K562 (cell line): ENCODE measurements around the gene YARS1. TPM values are rescaled to one million over a fixed set of nuclear protein-coding genes. Genes with fewer than 3 reads are reported as not detected.

Experiments used
- ATAC-seq: fragments of 200-7000 bp; cut with Tn5 transposase; 3 replicates; pipeline ENCODE4 v1.9.1; 2020; ENCODE audit warnings: moderate library complexity
- BruUV-seq: library from RNA; stranded (reverse); fragments of 400-500 nt; replicated peaks from 2 replicates; lab custom pipeline; 2021; lab: Mats Ljungman, UMichigan
- CTCF ChIA-PET: fragments of 300-600 bp; formaldehyde crosslinking; extraction: SDS; loops from one replicate; lab custom pipeline; 2021; ENCODE audit warnings: low intra/inter-chr PET ratio; lab: Yijun Ruan, JAX
- POLR2A ChIA-PET: fragments of 300-600, 350-650 bp; sonication (Branson Sonifier 250); formaldehyde crosslinking; extraction: SDS; loops from one replicate; lab custom pipeline; 2021; ENCODE audit warnings: antibody characterized with exemption, inconsistent platforms; lab: Yijun Ruan, JAX
- DNase-seq, 4 experiments: peaks; one replicate each; pipeline versions ENCODE4 v3.0.0 to v3.0.0-alpha.2; 2011 to 2018; ENCODE audit warnings: low spot score in 3 of 4, mixed read lengths in 3 of 4; ENCODE audit errors: extremely low read depth in 1 of 4
- FAIRE-seq: peaks from 2 replicates; lab custom pipeline; 2011; peaks lifted over from hg19 to GRCh38; lab: Jason Lieb, UNC
- H2AFZ ChIP-seq: 2 replicates; pipeline ENCODE4 v1.6.0; 2011; ENCODE audit warnings: low read depth, low read length, control low read depth, inconsistent platforms
- H3K27ac ChIP-seq: fragments of 200-600 bp; 3 replicates; pipeline ENCODE4 v1.8.0; 2011; ENCODE audit warnings: low read depth, mild to moderate bottlenecking, control low read depth, inconsistent platforms, low read length, moderate library complexity, mixed read lengths; ENCODE audit errors: extremely low read depth
- H3K27me3 ChIP-seq, 2 experiments: fragments of 300-600 bp in 1 of 2; 2 replicates in 1 of 2; 3 replicates in 1 of 2; pipeline versions ENCODE4 v1.6.0 to v1.8.0; 2011; ENCODE audit warnings: inconsistent platforms in 2 of 2, low read length in 2 of 2, mild to moderate bottlenecking in 1 of 2, mixed read lengths in 1 of 2, moderate library complexity in 1 of 2; ENCODE audit not compliant: control insufficient read depth in 2 of 2, insufficient read depth in 2 of 2
- H3K36me3 ChIP-seq: fragments of 300-600 bp; 3 replicates; pipeline ENCODE4 v1.8.0; 2011; ENCODE audit warnings: mild to moderate bottlenecking, low read length, inconsistent platforms; ENCODE audit not compliant: control insufficient read depth, insufficient read depth
- H3K4me1 ChIP-seq, 2 experiments: fragments of 200-600 bp in 1 of 2; replicated peaks in 1 of 2; 2 replicates in 1 of 2; 3 replicates in 1 of 2; pipeline versions ENCODE4 v1.5.1 to v1.8.0; 2011; ENCODE audit warnings: inconsistent platforms in 2 of 2, low read length in 2 of 2, mild to moderate bottlenecking in 1 of 2, mixed read lengths in 1 of 2, moderate library complexity in 1 of 2; ENCODE audit not compliant: control insufficient read depth in 2 of 2, insufficient read depth in 2 of 2
- H3K4me2 ChIP-seq: 2 replicates; pipeline ENCODE4 v1.6.1; 2011; ENCODE audit warnings: low read length, control low read depth, inconsistent platforms, mixed read lengths; ENCODE audit not compliant: insufficient read depth
- H3K4me3 ChIP-seq: fragments of 200-600 bp; sonication (generic), shearing (Covaris generic); 2 replicates; pipeline ENCODE4 v1.5.1; 2016; ENCODE audit warnings: control low read depth, inconsistent platforms
- H3K79me2 ChIP-seq: fragments of 200-600 bp; 3 replicates; pipeline ENCODE4 v1.8.0; 2011; ENCODE audit warnings: low read length, inconsistent platforms; ENCODE audit not compliant: control insufficient read depth, insufficient read depth
- H3K9ac ChIP-seq, 2 experiments: 2 replicates each; pipeline versions ENCODE4 v1.6.0 to v1.6.1; 2011; ENCODE audit warnings: low read depth in 2 of 2, low read length in 2 of 2, control low read depth in 1 of 2, inconsistent platforms in 1 of 2, mild to moderate bottlenecking in 1 of 2, mixed read lengths in 1 of 2; ENCODE audit not compliant: insufficient read depth in 1 of 2
- H3K9me1 ChIP-seq: one replicate; pipeline ENCODE4 v1.6.0; 2011; ENCODE audit warnings: inconsistent platforms, mild to moderate bottlenecking, low read length, moderate library complexity; ENCODE audit not compliant: control insufficient read depth, insufficient read depth
- H3K9me3 ChIP-seq: replicated peaks from 2 replicates; pipeline ENCODE4 v1.5.1; 2011; ENCODE audit warnings: low read depth, low read length, inconsistent platforms; ENCODE audit not compliant: control insufficient read depth, insufficient read depth
- H4K20me1 ChIP-seq: replicated peaks from 2 replicates; pipeline ENCODE4 v1.6.1; 2011; ENCODE audit warnings: low read length, inconsistent platforms, mixed read lengths; ENCODE audit not compliant: control insufficient read depth, insufficient read depth
- CHD1 ChIP-seq: fragments of 200-600 bp; sonication (generic); IDR thresholded peaks from one replicate; pipeline ENCODE4 v1.6.1; 2012; ENCODE audit warnings: mild to moderate bottlenecking, moderate library complexity, low read length, inconsistent platforms
- CLOCK ChIP-seq: fragments of 250-450 bp; sonication (Bioruptor Pico); IDR thresholded peaks from 2 replicates; pipeline ENCODE4 v1.4.0; 2020; ENCODE audit warnings: mild to moderate bottlenecking, moderate library complexity, borderline replicate concordance
- CSDE1 ChIP-seq, 2 experiments: fragments of 450-650 bp; IDR thresholded peaks; 2 replicates each; pipeline ENCODE4 v1.6.1; 2016; ENCODE audit warnings: mild to moderate bottlenecking in 1 of 2
- ESRRA ChIP-seq: fragments of 450-650 bp; IDR thresholded peaks from 2 replicates; pipeline ENCODE4 v1.6.1; 2014; ENCODE audit warnings: low read depth, mild to moderate bottlenecking, moderate library complexity, borderline replicate concordance
- FOSL1 ChIP-seq: fragments of 200-800 bp; sonication (Bioruptor generic); conservative IDR thresholded peaks from 2 replicates; pipeline ENCODE4 v1.6.1; 2016; ENCODE audit warnings: missing genetic modification characterization, missing compliant biosample characterization
- HDAC3 ChIP-seq: fragments of 450-650 bp; IDR thresholded peaks from 2 replicates; pipeline ENCODE4 v1.6.1; 2018; ENCODE audit warnings: borderline replicate concordance, mild to moderate bottlenecking, moderate library complexity; ENCODE audit not compliant: partially characterized antibody
- HMBOX1 ChIP-seq: sonication (generic); IDR thresholded peaks from 2 replicates; pipeline ENCODE4 v1.6.1; 2016
- HNRNPL ChIP-seq: fragments of 200-400 bp; formaldehyde crosslinking; IDR thresholded peaks from 2 replicates; pipeline ENCODE4 v1.6.1; 2017; ENCODE audit warnings: low read depth, mild to moderate bottlenecking, low read length
- ILF3 ChIP-seq: fragments of 450-650 bp; IDR thresholded peaks from 2 replicates; pipeline ENCODE4 v1.6.1; 2018; ENCODE audit warnings: antibody characterized with exemption, mild to moderate bottlenecking, moderate library complexity, borderline replicate concordance
- KDM1A ChIP-seq, 2 experiments: fragments of 450-650 bp; IDR thresholded peaks; 2 replicates each; pipeline ENCODE4 v1.6.1; 2016; ENCODE audit warnings: mild to moderate bottlenecking in 2 of 2
- KDM2B ChIP-seq: fragments of 250-450 bp; sonication (Bioruptor Pico); IDR thresholded peaks from 2 replicates; pipeline ENCODE4 v1.8.0; 2021; ENCODE audit warnings: mild to moderate bottlenecking, moderate library complexity
- MED1 ChIP-seq: sonication (generic); formaldehyde crosslinking; IDR thresholded peaks from 2 replicates; pipeline ENCODE4 v1.8.1; 2023; ENCODE audit warnings: missing genetic modification reagents, borderline replicate concordance
- MNT ChIP-seq, 2 experiments: fragments of 450-650 bp; conservative IDR thresholded peaks; 2 replicates each; pipeline ENCODE4 v1.6.1; 2017; ENCODE audit warnings: mild to moderate bottlenecking in 2 of 2, moderate library complexity in 2 of 2
- NELFE ChIP-seq: IDR thresholded peaks from 2 replicates; pipeline ENCODE4 v1.6.1; 2011; ENCODE audit warnings: mild to moderate bottlenecking; ENCODE audit not compliant: insufficient read depth, insufficient read length
- RAD51 ChIP-seq: fragments of 450-650 bp; IDR thresholded peaks from 2 replicates; pipeline ENCODE4 v1.7.1; 2016; ENCODE audit warnings: low read depth, mild to moderate bottlenecking, borderline replicate concordance
- TFAP4 ChIP-seq: sonication (generic); formaldehyde crosslinking; IDR thresholded peaks from 2 replicates; pipeline ENCODE4 v1.8.0; 2022; ENCODE audit warnings: missing genetic modification reagents, mild to moderate bottlenecking, moderate library complexity, borderline replicate concordance
- YBX1 ChIP-seq: fragments of 450-650 bp; IDR thresholded peaks from 2 replicates; pipeline ENCODE4 v1.7.1; 2016; ENCODE audit warnings: mild to moderate bottlenecking
- WGBS: fragments of 100-300 bp; shearing (Covaris generic); methylation state at CpG from one replicate; pipeline ENCODE4 v1.1.6; 2016; ENCODE audit warnings: low coverage, mixed read lengths; ENCODE audit not compliant: insufficient coverage; ENCODE audit errors: missing lambda C conversion rate; 5-methylcytosine and 5-hydroxymethylcytosine counted together
- in situ Hi-C: fragments of 300-500 bp; cut with MboI; formaldehyde crosslinking; loops from 4 replicates; pipeline ENCODE4 v1.15.0; 2018; ENCODE audit warnings: inconsistent platforms, mixed read lengths
- intact Hi-C: fragments of 100-400 bp; cut with micrococcal nuclease; formaldehyde crosslinking; loops from 2 replicates; pipeline ENCODE4 v1.14.2; 2022
- polyA plus RNA-seq, 8 experiments: library from polyadenylated mRNA; depleted of rRNA in 4 of 8; stranded (reverse) in 5 of 8; unstranded in 3 of 8; fragments of >200 nt; fragmentation: Nextera tagmentation in 2 of 8; fragmentation: Illumina TruSeq in 1 of 8; extraction: Ambion mirVana in 2 of 8; extraction: Trizol in 1 of 8; gene quantifications; 2 replicates each; pipeline versions ENCODE4 v1.2.1 to v1.2.3, GENCODE V29; 2011 to 2014; ENCODE audit warnings: inconsistent platforms in 1 of 8, missing spikeins in 1 of 8
- total RNA-seq, 7 experiments: library from RNA; depleted of rRNA in 6 of 7; stranded (reverse); fragments of >200 nt in 6 of 7; fragmentation: Illumina TruSeq in 2 of 7; extraction: Trizol in 2 of 7; gene quantifications; 2 replicates each; pipeline versions ENCODE4 v1.2.1 to v1.2.3, GENCODE V29; 2011 to 2021; ENCODE audit warnings: low replicate concordance in 1 of 7

The YARS1 gene
- total and polyA plus RNA-seq, 9 of the 15 experiments (the other 6 are each of a cell fraction or from before 2014, with no cell fraction given): 66.2 to 336 (median 201) TPM

GRCh38 chr1:32759521-32759981 is 57.6 kb downstream of the YARS1 start:
- peak overlapping the region; percentile 4 to 49; a peak in 2 of 4 replicates for H3K9ac ChIP-seq
- BruUV-seq: no TSS peak
- H3K4me2 ChIP-seq: no peak overlapping the region; the same call in 1 of the 2 replicates
- peaks cover 45% of the 10 kb centered on the region for H4K20me1 ChIP-seq
- no peak overlapping the region for H3K4me3 ChIP-seq
- H3K27me3 ChIP-seq: no peaks in the 10 kb centered on the region
- DNase-seq (no peak), FAIRE-seq (peak; percentile 72), ATAC-seq (no peak)
- peaks cover 18% of the 10 kb centered on the region; the same call in 2 of the 3 replicates for H3K36me3 ChIP-seq
- 37% methylated on average over 5 of the region's 5 CpGs for WGBS
- H3K9me1 ChIP-seq: peaks cover 14% of the 10 kb centered on the region
- ChIA-PET CTCF (no interaction called here), POLR2A (interaction anchor here (1.2 to 2.0 kb wide), 3 partner anchors 10 to 14 kb away, joined by 3 to 19 read pairs (median 7); no protein-coding TSS in a partner anchor)
- peak overlapping the region; percentile 47 for H3K27ac ChIP-seq
- in situ Hi-C loops (no loop called here), intact Hi-C loops (no loop called here)
- H3K9me3 ChIP-seq: no peaks in the 10 kb centered on the region
- H3K4me1 ChIP-seq: peaks cover 71 to 72% of the 10 kb centered on the region in 2 experiments
- no peak overlapping the region for H2AFZ ChIP-seq
- peaks cover 72% of the 10 kb centered on the region for H3K79me2 ChIP-seq
- TF ChIP-seq CSDE1 (IDR thresholded peaks at IDR 0.05) (no peak), FOSL1 (tag) (0 out of 2 replicates have a peak, but pooled peaks have one; percentile 5), KDM1A (IDR thresholded peaks at IDR 0.05) (no peak), HNRNPL (no peak), ILF3 (no peak), YBX1 (no peak), TFAP4 (0 out of 2 replicates have a peak, but pooled peaks have one; percentile 1), HMBOX1 (peak; percentile 83), CHD1 (no peak), NELFE (no peak), ESRRA (peak; percentile 68), RAD51 (no peak), MED1 (no peak), HDAC3 (no peak), KDM2B (CRISPR knock-in tag) (no peak), MNT (conservative IDR thresholded peaks at IDR 0.05) (no peak), CLOCK (CRISPR knock-in tag) (no peak)
